ENCODE data around the gene FCER1G. TPM values are rescaled to one million over a fixed set of nuclear protein-coding genes. Genes with fewer than 3 reads are reported as not detected.
A peak's percentile ranks its signal among the peaks of the same experiment; 100 is the strongest.

The FCER1G gene
- total RNA-seq, 2 experiments from 2014 or later: 2.0 TPM

DNA sequence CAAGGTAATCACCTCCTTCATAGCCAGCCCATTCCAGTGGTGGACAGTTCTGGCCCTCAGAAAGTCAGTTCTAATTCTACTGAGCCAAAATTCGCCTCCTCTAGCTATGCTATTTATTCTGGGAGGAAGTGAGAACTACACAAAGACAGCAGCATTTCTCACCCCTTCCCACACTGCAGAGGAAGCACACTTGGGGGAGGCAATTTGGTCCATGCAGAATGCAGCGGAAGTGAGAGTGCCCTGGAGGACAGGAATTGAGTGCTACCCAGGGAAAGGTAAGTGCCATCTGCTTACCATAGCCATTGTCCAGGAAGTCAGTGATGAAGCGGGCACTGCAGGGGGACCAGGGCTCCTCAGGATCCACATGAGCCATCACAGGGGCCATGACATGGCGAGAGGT lies 19.9 kb upstream of the FCER1G start:
- ATAC-seq (ENCODE audit: poor library complexity): no peak

DNA sequence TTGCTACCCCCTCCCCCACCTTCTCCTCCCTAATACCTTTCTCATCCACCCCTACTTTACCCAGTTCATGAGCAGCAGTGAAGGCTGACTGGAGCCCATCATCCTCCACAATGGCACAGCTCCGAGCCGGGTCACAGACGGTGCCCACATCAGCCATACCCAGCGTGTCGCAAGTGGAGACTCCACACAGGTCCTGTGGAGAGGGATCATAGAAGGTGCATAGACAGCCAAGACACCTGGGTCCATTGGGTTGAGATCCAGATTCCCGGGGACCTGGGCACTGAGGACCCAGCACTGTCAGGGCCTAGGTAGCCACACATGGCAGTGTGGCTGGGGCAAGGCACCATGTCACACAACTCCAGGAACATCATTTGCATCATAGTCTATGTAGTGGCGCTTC lies 19.0 kb upstream of the FCER1G start:
- DNase-seq (peak in 1 of 14 experiments; percentile 6), ATAC-seq (ENCODE audit: poor library complexity) (no peak)
- intact Hi-C loops (cut with DNase I, micrococcal nuclease): no loop called here
- Mint-ChIP-seq H3K27ac (no peak overlapping the region), H3K9me3 (no peaks in the 10 kb centered on the region), H3K4me1 (ENCODE audit: low read depth) (peaks cover 37% of the 10 kb centered on the region), H3K36me3 (ENCODE audit: low read depth) (no peaks in the 10 kb centered on the region), H3K4me3 (no peak overlapping the region), H3K27me3 (no peaks in the 10 kb centered on the region)
- no peaks in the 10 kb centered on the region for H3K9me3 ChIP-seq (ENCODE audit: control insufficient read depth in 1 of 2, insufficient read depth in 1 of 2, low read length in 2 of 2)
- POLR2A ChIA-PET: interaction anchor here (1.4 to 2.4 kb wide), 2 partner anchors 11 to 29 kb away, joined by 3 to 5 read pairs; partner anchors contain the start of gene TOMM40L
- CTCF ChIA-PET: interaction anchor here (0.5 kb wide), 1 partner anchor 98 kb away, joined by 3 read pairs; no protein-coding TSS in a partner anchor
- no peaks in the 10 kb centered on the region for H3K27me3 ChIP-seq (ENCODE audit: control insufficient read depth in 1 of 2, insufficient read depth in 2 of 2, low read length in 2 of 2)
- no peak overlapping the region for H3K4me3 ChIP-seq (ENCODE audit: low read length)
- TF ChIP-seq CTCF (IDR thresholded peaks at IDR 0.05): no peak
- H3K36me3 ChIP-seq (ENCODE audit: insufficient read depth, low read length): no peaks in the 10 kb centered on the region
- peaks cover 67% of the 10 kb centered on the region for H3K4me1 ChIP-seq (ENCODE audit: insufficient read depth, low read length)
- no peak overlapping the region for H3K27ac ChIP-seq (ENCODE audit: low read depth in 1 of 2, low read length in 2 of 2)

More for the DNA sequence above, 19.9 kb upstream of the FCER1G start:
- H3K36me3 Mint-ChIP-seq (ENCODE audit: low read depth): no peaks in the 10 kb centered on the region
- peak in 3 of 14 experiments; percentile 30 to 55 (median 30) for DNase-seq
- Histone ChIP-seq H3K27ac (ENCODE audit: low read depth in 1 of 2, low read length in 2 of 2) (no peak overlapping the region), H3K27me3 (ENCODE audit: control insufficient read depth in 1 of 2, insufficient read depth in 2 of 2, low read length in 2 of 2) (no peaks in the 10 kb centered on the region), H3K4me1 (ENCODE audit: insufficient read depth, low read length) (peaks cover 64% of the 10 kb centered on the region), H3K4me3 (ENCODE audit: low read length) (no peak overlapping the region), H3K9me3 (ENCODE audit: control insufficient read depth in 1 of 2, insufficient read depth in 1 of 2, low read length in 2 of 2) (no peaks in the 10 kb centered on the region), H3K36me3 (ENCODE audit: insufficient read depth, low read length) (no peaks in the 10 kb centered on the region)
- peak overlapping the region; percentile 49 for H3K27ac Mint-ChIP-seq
- no peak for TF ChIP-seq CTCF (IDR thresholded peaks at IDR 0.05)
- no peak overlapping the region for H3K4me3 Mint-ChIP-seq
- no peaks in the 10 kb centered on the region for H3K9me3 Mint-ChIP-seq
- ChIA-PET CTCF (interaction anchor here (1.1 kb wide), 1 partner anchor 29 kb away, joined by 3 read pairs; the partner anchor contains the start of gene PPOX), POLR2A (interaction anchor here (1.5 to 4.1 kb wide), 3 partner anchors 10 to 29 kb away, joined by 5 to 22 read pairs (median 5); partner anchors contain the start of gene PPOX)
- H3K27me3 Mint-ChIP-seq: no peaks in the 10 kb centered on the region
- intact Hi-C loops (cut with DNase I, micrococcal nuclease): no loop called here
- peaks cover 36% of the 10 kb centered on the region for H3K4me1 Mint-ChIP-seq (ENCODE audit: low read depth)

DNA sequence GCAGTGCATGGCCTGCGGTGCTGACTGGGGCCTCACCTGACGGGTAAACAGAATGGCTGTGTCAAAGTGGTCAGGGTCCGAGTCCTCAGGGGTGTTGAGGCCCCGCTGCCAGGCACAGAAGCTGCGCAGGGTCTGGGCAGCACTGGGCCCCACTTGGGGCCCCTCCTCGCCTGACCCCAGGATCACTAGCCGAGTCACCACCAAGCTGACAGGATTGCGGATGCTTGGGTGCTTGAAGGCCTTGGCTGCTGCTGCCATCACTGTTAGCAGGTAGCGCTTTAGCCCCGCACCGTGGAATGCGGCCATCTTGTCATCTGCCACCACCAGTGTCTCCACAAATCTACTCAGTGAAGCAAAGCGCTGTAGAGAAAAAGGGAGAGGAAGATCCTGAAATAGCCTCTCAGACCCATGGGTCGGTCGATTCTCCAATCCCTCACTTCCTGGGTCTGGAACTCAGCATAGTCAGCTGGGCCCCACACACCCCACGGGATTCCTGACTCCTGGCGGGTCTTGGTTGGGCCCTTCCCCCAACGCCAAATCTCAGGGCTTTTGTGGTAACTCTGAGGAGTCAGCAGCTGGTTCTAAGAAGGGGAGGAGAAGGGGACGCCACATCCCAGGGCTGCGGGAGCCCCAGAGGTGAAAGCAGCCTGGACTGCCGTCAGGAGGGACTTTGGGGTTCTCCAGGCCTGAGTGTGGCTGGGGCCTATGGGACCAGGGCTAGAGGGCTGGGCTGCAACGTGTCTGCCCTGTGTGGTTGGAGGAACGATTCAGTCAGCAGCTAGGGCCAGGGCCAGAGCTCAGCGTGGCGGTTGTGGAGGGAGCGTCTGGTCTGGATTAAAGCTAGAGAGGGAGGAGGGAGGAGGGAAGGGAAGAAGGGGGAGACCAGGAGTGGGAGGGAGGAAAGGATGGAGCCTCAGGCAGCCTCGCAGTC lies 18.3 kb upstream of the FCER1G start:
- CTCF ChIA-PET: no interaction called here
- H3K27me3 Mint-ChIP-seq: no peaks in the 10 kb centered on the region
- Histone ChIP-seq H3K9me3 (ENCODE audit: control insufficient read depth in 1 of 2, insufficient read depth in 1 of 2, low read length in 2 of 2) (no peaks in the 10 kb centered on the region), H3K27ac (ENCODE audit: low read depth in 1 of 2, low read length in 2 of 2) (no peak overlapping the region), H3K27me3 (ENCODE audit: control insufficient read depth in 1 of 2, insufficient read depth in 2 of 2, low read length in 2 of 2) (no peaks in the 10 kb centered on the region), H3K4me3 (ENCODE audit: low read length) (no peak overlapping the region), H3K36me3 (ENCODE audit: insufficient read depth, low read length) (no peaks in the 10 kb centered on the region), H3K4me1 (ENCODE audit: insufficient read depth, low read length) (peaks cover 67% of the 10 kb centered on the region)
- no peaks in the 10 kb centered on the region for H3K9me3 Mint-ChIP-seq
- TF ChIP-seq CTCF (IDR thresholded peaks at IDR 0.05): no peak
- no peak for DNase-seq
- no peak for ATAC-seq (ENCODE audit: poor library complexity)
- POLR2A ChIA-PET: interaction anchor here (0.6 to 1.4 kb wide), 3 partner anchors 29 to 597 kb away, joined by 3 read pairs; partner anchors contain the start of gene TOMM40L
- H3K4me1 Mint-ChIP-seq (ENCODE audit: low read depth): peaks cover 41% of the 10 kb centered on the region
- intact Hi-C loops (cut with DNase I, micrococcal nuclease): no loop called here
- no peak overlapping the region for H3K4me3 Mint-ChIP-seq
- H3K36me3 Mint-ChIP-seq (ENCODE audit: low read depth): no peaks in the 10 kb centered on the region
- H3K27ac Mint-ChIP-seq: no peak overlapping the region

Data from CD4-positive, alpha-beta T cell (primary cell).